GM19240 (cell line): ENCODE results near the gene LYAR.
A peak's percentile ranks its signal among the peaks of the same experiment; 100 is the strongest.

Source experiments
- DNase-seq: peaks from one replicate; pipeline ENCODE4 v3.0.0; 2011; ENCODE audit warnings: low spot score; ENCODE audit not compliant: insufficient read length

The LYAR gene, protein sequence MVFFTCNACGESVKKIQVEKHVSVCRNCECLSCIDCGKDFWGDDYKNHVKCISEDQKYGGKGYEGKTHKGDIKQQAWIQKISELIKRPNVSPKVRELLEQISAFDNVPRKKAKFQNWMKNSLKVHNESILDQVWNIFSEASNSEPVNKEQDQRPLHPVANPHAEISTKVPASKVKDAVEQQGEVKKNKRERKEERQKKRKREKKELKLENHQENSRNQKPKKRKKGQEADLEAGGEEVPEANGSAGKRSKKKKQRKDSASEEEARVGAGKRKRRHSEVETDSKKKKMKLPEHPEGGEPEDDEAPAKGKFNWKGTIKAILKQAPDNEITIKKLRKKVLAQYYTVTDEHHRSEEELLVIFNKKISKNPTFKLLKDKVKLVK

DNA sequence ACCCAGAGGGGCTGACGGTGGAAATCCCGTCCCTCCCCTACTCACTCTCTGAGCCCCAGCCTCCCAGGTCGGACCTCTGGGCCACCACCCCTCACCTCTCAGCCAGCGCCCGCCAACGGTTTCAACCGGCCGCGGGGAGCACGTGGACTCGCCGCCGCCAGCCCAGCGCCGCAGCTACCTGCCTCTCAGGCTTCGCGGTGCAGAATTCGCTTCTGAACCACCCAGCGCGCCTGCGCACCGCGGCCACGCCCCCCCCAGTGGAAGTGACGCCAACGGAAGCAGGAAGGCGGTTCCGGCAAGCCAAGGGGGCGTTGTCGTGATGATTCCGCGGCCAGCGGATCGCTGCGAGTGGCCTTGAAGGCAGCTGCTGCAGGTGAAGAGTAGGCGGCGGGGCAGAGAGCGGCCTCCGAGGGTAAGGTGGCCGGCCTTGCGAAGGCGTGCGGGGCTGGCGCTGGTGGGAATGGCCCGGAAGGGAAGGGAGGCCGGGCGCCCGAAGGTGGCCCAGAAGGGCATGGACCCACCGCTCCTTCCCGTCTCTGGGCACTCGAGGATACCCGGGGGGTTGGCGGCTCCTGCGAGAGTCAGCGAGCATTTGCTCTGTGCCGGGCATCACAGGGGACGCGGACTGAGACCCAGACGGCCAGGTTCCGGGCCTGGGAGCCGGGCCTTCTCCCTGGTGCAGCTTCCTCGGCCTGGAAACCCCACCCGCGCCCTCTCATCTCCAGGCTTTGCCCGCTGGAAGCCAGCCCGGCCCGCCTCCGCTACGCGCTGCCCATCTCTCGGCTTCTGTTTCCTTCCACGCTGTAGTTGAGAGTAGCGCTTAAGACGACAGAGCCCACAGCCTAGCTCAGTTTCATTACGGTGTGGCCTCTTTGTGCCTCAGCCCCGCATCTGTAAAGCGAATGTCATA, at the start of gene LYAR, which contains the start of gene ZBTB49:
Gene LYAR (minus strand): TSS at position 214 of the 910 bp plus-strand sequence. CDS start 6,412 bp downstream, outside the sequence.
Gene ZBTB49 (plus strand): TSS at position 311 of the 910 bp plus-strand sequence. CDS start 9,695 bp downstream, outside the sequence.
- DNase-seq: peak; percentile 90

DNA sequence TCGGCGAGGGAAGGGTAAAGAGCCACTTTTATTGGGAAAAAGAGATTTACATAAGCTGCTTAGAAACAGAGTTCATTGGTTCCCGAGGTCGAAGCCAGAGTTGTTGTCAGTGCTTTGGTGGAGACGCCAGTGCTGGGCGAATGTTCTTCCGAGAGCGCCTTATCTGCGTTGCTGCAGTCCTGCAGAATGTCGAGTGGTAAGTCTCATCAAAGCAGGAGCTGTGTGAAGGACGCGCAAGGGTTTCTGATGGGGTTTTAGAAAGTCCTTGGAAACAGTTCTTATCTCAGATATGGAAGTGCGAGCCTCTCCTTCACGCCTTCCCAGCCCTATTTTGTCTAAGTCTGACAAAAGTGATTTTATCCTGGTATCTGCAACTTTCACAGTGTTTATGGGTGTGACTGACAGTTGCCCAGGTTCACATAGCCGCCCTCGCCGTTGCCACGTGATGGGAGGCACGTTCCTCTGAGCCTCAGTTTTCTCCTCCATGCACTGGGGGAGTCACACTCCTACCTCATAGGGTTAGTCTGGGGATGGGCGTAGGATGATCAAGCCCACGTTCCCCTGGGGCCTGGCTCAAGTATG, 49.6 kb upstream of the LYAR start:
- no peak for DNase-seq

DNA sequence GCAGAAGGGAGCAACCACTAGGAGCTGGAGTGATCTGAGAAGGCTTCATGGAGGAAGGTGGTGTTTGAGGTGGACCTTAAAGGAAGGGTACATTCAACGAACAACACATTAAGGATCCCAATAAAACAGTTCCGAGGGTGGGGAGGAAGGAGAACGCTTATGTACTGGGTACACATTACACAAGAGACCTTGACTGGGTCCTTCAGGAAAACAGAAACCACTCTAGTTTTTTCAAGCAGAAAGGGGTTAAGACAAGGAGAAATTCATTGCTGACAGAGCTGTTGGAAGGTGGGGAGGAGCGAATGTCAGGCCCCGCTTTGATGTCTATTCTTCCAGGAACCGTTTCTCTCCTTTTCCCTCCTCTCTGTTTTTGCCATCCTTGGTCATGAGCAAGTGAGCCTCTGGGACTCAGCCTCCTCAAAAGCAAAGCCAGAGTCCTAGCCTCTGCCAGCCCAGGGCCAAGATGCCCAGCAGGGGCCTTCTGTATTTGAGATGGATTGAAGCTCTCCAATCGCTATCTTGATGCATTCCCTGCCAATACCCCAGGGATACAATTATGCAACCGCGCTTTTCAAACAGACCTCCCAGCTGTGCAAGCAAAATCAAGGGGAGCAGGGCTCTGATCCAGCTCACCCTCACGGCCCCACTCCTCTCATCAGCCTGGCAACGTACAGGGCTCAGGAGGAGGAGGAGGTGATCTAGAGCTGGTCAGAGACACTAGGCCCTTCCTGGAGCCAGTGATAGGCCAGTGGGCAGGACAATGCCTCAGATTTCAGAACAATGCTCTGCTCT, 48.5 kb upstream of the LYAR start:
- DNase-seq: no peak

DNA sequence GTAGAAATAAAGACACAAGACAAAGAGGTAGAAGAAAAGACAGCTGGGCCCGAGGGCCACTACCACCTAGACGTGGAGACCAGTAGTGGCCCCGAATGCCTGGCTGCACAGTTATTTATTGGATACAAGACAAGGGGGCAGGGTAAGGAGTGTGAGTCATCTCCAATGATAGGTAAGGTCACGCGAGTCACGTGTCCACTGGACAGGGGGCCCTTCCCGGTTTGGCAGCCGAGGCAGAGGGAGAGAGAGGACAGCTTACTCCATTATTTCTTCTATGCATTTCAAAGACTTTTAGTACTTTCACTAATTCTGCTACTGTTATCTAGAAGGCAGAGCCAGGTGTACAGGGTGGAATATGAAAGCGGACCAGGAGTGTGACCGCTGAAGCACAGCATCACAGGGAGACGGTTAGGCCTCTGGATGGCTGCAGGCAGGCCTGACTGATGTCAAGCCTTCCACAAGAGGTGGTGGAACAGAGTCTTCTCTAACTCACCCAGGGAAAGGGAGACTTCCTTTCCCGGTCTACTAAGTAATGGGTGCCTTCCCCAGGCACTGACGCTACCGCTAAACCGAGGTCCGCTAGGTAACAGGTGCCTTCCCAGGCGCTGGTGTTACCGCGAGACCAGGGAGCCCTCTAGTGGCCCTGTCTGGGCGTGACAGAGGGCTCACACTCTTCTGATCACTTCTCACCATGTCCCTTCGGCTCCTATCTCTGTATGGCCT, 45.0 kb upstream of the LYAR start:
- DNase-seq: peak; percentile 57

DNA sequence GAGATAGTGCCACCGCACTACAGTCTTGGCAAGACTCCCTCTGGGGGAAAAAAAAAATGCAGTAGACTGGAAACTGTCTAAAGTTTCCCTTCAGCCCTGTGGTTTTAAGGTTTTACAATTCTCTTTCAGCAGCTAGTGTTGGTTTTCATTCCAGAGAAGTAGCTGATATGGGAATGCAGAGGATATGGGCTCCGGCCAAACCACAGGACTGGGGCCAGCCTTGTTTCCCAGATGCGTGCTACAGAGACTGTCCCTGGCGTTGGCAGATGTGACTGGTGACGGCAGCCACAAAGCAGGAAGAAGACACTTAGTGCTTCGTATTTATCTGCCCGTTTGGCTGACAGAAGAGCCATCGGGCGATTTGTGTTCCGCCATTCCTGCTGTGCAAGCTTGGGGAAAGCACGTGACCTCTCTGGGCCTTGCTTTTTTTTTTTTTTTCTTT, 43.3 kb upstream of the LYAR start:
- DNase-seq: no peak

DNA sequence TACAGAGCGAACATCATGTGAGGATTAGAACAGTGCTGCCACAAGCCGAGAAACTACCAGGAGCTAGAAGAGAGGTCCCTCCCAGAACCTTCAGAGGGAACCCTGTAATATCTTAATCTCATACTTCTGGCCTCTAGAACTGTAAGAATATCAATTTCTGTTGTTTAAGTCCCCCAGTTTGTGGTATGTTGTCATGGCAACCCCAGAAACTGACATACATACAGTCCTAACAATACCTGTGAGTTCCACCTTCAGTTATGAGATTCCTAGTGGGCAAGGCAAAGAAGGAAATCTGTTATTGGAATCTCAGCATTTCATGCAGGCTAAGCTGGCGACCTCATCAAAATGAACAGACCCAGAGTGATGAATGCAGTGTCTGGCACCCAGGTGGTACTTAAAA, 42.6 kb upstream of the LYAR start:
- no peak for DNase-seq

DNA sequence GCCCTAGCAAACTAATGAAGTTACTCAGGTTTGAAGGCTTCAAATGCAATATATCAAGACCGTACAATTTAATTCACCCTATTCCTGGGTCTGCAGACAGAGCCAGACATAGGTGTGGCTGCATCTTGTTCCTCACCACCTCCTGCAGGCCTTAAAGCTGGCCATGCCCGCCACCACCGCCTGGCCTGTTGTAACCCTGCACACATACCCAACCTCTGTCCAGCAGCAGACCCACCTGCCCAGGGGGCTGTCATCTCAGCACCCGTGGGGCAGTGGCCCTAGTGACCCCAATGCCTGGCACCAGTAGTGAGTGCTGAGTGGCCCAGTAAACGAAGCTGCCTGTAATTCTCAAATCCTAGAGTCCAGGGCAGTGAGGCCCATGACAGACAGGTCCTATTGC, 40.8 kb upstream of the LYAR start:
- DNase-seq: no peak

DNA sequence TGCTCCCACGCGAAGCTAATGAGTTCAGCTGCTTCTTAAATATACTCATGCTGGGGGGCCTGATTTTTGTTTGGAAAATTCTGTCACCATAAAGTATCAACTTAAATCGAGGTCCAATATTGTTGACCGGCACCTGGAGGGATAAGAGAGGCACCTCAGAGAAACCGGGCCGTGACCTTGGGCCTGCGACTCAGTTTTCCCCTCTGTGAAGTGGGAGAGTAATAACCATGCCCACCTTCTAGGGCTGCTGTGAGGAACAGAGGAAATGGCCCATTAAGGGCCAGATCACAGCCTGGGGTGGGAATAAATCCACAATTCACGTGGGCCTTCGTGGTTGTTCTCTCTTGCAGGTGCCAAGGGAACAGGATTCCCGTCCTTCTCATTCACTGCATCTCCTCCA, 39.5 kb upstream of the LYAR start:
- DNase-seq: no peak

DNA sequence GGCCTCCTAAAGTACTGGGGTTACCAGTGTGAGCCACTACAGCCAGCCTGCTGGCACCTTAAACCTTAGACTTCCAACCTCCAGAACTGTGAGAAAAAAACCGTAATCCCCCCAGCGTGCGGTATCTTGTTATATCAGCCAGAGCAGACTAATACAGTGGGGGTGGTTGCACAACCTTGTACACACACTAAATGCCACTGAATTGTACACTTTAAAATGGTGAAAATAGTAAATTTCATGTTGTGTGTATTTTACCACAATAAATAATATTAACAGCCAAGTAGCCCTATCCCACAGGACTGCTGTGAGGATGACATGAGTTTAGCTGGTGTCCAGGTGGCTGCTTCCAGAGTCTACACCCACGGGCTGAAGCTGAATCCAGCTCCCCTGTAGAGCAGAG, 38.9 kb upstream of the LYAR start:
- no peak for DNase-seq

DNA sequence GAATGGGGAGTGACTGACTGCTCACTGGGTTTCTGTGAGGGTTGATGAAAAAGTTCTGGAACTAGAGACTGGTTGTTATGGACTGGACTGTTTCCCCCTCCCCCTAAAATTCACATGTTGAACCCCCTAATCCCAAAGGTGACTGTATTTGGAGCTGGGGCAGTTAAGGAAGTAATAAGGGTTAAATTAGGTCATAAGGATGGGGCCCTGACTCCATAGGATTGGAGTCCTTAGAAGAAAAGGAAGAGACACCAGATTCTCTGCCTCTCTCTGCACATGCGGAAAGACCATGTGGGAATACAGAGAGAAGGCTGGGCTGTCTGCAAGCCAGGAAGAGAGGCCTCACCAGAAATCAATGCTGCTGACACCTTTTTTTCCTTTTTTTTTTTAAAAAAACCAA, 38.3 kb upstream of the LYAR start:
- no peak for DNase-seq

DNA sequence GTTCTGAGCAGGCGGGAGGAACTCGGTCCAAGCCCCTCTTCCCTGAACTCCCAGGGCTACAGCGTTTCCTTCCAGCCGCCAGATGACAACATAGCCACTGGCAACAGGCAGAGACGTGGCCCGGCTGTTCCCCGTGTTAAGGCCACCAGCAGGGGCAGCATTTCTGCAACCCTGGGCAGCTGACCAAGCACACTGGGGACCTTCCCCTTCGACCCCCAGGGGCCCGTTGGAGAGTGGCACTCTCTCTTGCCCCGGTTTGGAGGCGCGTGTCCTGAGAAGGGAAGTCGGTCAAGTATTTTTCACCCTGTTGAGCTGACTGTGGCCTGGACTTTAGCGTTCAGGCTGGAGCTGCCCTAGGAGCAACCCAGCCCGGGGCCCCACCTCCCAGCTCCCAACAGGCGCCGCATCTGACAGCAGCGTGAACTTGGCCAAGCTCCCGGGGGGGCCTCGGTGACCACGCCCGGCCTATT, 37.7 kb upstream of the LYAR start:
- DNase-seq: no peak

DNA sequence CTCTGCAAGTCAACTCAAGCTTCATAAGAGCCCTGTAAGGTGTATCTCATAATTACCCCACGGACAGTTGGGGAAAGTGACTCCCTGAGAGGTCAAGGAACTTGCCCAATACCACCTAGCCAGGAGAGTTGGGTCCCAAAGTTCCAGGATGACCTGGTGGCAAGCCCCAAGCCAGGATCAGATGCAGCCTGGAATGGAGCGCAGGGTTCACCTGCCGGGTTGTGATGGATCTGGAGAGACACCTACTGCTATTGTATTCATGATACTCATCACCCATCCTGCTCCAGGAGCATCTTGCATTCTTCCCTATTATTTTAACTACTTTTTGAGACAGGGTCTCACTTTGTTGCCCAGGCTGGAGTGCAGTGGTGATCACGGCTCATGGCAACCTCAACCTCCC, 36.2 kb upstream of the LYAR start:
- DNase-seq: no peak

DNA sequence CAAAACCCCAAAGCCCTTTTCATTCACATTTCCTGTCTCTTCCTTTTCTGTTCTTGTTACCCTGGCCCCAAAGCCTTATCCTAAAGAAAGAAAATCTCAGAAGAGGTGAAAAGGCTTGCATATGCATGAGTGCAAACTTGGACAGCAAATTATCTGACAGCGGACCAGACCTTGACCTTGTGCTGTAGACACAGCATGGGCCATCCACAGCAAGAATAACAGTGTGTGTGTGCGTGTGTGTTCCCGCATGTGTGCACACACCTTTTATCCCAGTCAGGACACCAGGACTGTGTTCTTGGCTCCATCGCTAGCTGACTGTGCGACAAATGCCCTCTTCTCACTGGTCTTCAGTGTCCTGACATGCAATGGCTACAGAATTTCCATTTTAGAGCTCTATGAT, 35.4 kb upstream of the LYAR start:
- DNase-seq: no peak

DNA sequence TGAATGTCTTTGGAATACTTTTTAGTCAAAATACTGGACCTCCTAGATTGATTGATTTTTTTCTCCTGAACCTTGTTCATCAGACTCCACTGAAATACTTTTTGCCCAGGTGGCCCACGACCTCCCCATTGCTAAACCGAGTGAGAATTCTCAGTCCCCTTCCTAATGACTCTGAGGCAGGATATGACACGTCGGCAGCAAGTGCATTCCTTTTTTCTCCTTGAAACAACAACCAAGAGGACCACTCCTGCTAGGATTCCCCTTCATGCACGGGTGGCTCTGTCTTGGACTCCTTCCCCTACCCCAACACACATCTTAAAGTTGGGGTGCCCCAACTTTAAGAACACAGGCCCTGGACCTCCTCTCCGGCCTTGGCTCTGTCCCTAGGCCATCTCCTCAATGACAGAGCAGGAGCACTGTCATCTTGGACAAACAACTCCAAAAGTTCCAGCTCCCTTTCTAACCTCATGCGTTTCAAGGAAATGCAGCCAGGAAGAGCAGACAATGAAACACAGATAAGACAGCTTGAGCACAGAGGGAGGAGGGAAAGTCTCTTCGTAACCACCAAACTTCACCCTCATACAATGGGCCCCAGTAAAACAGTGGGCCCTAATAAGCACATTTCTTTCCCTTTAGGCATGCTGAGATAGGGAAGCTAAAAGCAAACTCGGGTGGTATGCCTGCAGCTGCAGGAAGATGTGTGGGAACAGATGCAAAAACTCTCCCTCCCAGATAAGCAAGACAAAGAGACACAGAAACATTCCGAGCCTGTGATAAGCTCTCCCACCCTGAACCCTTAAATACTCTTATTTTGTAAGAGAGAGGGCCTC, 34.0 kb upstream of the LYAR start:
- DNase-seq: no peak

DNA sequence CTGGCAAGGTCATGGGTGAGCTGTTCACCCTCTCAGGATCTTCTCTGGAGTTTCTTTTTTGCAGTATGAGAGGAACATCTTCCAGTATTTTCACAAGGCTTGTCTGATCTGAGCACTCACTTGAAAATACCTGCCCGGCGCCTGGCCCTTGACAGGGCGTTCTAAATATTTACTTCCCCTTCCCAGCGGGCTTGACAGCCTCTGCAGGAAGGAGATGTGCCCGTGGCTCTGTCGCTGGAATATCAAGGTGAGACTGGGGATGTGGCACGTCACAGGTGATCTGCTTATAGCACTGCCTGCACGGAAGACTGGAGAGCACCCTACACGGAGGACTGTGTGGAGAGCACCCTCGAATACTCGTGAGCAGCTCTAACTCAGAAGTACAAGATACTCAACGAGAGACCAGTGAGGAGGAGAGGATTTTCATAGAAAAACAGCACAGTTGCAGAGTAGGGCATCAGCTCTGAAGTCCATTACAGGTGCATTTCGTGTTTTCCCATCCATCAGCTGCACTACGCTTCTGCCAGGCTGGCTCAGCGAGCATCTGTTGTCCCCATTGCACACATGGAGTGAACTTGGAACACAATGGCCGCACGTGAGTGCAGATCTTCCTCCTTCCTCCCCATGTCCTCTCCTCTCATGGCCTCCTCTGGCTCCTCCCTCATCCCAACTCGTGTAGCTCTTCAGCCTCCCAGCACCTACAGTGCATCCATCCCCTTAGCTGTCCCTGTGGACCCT, 32.2 kb upstream of the LYAR start:
- no peak for DNase-seq

DNA sequence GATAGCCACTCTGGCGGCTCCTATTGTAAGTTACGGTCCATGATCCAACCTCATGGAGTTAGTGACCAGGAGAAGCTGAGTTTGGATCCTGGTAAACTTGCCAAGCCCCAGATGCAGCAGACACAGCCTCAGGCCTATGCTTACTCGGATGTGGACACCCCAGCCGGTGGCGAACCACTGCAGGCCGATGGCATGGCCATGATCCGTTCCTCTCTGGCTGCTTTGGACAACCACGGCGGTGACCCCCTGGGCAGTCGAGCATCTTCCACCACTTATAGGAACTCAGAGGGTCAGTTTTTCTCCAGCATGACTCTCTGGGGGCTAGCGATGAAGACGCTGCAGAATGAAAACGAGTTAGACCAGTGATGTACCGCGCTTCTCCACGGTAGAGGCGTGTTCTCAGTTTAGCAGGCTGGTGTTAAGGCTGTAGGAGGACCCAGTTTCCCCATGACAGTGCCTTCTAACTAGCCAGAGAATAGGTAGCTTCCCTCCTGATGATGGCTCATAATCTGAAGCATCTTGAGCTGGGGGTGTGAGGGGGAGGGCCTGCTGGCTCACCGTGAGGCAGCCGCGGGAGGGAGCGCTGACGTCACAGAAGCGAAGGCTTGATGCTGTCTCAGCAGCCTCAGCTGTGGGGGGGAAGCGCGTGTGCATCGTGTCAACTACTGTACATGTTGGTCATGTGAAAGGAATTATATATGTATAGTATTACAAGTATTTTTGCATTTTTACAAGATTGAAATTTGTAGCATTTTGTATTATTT, 31.2 kb upstream of the LYAR start:
- no peak for DNase-seq

DNA sequence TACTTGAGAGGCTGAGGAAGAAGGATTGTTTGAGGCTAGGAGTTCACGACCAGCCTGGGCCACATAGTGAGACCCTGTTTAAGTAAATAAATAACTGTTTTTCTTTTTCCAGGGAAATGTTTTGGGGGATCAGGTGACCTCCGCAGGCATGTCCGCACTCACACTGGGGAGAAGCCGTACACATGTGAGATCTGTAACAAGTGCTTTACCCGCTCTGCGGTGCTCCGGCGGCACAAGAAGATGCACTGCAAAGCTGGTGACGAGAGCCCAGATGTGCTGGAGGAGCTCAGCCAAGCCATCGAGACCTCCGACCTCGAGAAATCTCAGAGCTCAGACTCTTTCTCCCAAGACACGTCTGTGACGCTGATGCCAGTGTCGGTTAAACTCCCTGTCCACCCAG, 30.6 kb upstream of the LYAR start:
- no peak for DNase-seq
